Sigmoid colon (tissue), 4 donors: ENCODE results near the gene PAPPA.

Experiments
- CTCF ChIP-seq, 4 experiments: fragments of 450-650 bp in 3 of 4; fragments of 200-600 bp in 1 of 4; IDR thresholded peaks; one replicate each; pipeline ENCODE4 v1.5.1; 2016 to 2019; ENCODE audit warnings: antibody characterized with exemption in 4 of 4, mild to moderate bottlenecking in 3 of 4, moderate library complexity in 2 of 4
- EP300 ChIP-seq, 4 donors: sonication (generic); formaldehyde crosslinking; IDR thresholded peaks; one replicate each; pipeline ENCODE4 v1.6.1; 2017; ENCODE audit warnings: antibody characterized with exemption in 4 of 4

- TF ChIP-seq EP300 (IDR thresholded peaks at IDR 0.05) (no peak), CTCF (IDR thresholded peaks at IDR 0.05) (no peak)
These were observed 110.8 kb downstream of the PAPPA start for GRCh38 chr9:116264361-116264760.
